GM21447 (cell line): ENCODE data around the gene CCDC110.
"Not testable (repeated sequence)": the region's sequence is repeated elsewhere in the genome, so short reads cannot be mapped to it uniquely, and the experiment has no call there.

Source experiments
- ATAC-seq: cut with Tn5 transposase; IDR thresholded peaks from one replicate; pipeline ENCODE4 v1.9.1; 2021; ENCODE audit not compliant: unreplicated experiment

The CCDC110 gene

GRCh38 chr4:185471235-185472102 lies at the start of gene CCDC110:
Gene CCDC110 (minus strand): TSS chr4:185471733. CDS start chr4:185471683, 50 bp downstream.
- peak; percentile 88 for ATAC-seq

GRCh38 chr4:185520119-185520518 lies 48.6 kb upstream of the CCDC110 start:
- ATAC-seq, result no peak

DNA sequence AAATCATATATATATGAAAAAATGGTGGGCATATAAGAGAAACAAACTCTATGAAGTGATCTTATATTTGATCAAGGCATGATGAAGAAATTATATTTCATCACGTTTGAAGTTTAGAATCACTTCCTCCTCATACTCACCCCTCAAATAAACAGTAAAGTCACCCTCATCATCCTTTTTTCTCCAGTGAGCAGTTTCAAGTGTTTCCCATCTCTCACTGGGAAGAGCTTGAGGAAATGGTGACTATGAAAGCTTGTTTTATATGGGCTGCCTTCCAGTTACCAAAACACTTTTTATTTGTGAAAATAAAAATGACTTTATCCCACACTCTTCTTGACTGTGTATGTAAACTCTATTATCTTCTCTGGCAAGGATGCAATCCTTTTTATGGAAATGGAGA lies 47.0 kb upstream of the CCDC110 start:
- ATAC-seq, result no peak

- ATAC-seq, result no peak
Measured at GRCh38 chr4:185518069-185518468, 46.5 kb upstream of the CCDC110 start.

GRCh38 chr4:185515248-185515647 lies 43.7 kb upstream of the CCDC110 start:
- ATAC-seq, result no peak

GRCh38 chr4:185514182-185514697 lies 42.7 kb upstream of the CCDC110 start:
- ATAC-seq, result no peak

DNA sequence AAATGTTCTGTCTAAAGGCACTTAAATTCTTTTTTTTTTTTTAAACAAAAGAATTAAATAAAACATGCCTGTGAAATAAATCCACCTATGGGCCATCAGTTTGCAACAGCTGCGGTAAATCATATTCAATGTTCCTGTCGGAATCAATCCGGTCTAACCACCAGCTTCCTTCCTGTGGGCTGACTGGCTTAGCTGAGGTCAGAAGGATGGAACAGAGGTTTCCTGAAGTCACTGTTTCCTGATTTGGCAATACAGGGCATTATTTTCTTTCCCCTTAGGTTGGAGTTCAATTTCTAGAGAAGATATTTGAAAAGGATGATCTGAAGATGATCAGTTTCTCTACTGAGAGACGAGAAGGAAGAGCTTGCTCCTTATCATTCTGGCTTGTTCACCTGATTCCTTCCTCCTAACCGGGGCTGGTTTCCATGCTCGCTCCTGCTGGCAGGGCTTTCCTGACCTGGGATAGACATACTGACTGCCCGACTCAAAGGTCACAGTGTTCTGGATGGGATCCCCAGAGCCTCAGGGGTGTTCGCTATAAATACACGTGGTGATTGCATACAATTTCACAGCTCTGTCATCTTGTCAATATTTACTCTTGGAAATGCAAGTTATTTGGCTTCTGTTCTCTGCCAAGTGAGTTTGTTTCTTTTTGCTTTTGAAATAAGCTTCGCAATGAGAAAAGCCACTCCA lies 42.1 kb upstream of the CCDC110 start:
- no peak for ATAC-seq

DNA sequence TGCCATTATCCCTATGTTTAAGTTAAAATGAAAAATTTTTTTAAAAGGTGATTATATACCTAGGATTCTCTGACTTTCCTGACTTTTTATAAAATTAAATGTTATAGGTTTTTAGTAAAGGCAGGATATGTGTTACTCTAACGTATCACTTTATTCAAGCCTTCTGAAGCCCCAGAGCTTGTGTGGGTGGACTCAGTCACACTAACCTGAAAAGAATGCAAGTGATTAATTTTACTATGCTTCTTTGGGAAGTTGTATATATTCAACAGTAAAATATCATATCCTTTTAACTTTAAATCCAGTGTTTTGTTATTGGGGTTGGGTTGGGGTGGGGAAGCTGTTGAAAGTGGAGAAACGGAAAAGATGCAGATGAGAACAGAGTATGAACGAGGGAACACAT lies 41.0 kb upstream of the CCDC110 start:
- ATAC-seq, result no peak

- not testable (repeated sequence) for ATAC-seq
Measured at GRCh38 chr4:185511243-185511642, 39.7 kb upstream of the CCDC110 start.

GRCh38 chr4:185510806-185511205 lies 39.3 kb upstream of the CCDC110 start:
- no peak for ATAC-seq

- ATAC-seq, result no peak
Measured at GRCh38 chr4:185508181-185508580, 36.6 kb upstream of the CCDC110 start.

GRCh38 chr4:185506422-185506821 lies 34.9 kb upstream of the CCDC110 start:
- no peak for ATAC-seq

DNA sequence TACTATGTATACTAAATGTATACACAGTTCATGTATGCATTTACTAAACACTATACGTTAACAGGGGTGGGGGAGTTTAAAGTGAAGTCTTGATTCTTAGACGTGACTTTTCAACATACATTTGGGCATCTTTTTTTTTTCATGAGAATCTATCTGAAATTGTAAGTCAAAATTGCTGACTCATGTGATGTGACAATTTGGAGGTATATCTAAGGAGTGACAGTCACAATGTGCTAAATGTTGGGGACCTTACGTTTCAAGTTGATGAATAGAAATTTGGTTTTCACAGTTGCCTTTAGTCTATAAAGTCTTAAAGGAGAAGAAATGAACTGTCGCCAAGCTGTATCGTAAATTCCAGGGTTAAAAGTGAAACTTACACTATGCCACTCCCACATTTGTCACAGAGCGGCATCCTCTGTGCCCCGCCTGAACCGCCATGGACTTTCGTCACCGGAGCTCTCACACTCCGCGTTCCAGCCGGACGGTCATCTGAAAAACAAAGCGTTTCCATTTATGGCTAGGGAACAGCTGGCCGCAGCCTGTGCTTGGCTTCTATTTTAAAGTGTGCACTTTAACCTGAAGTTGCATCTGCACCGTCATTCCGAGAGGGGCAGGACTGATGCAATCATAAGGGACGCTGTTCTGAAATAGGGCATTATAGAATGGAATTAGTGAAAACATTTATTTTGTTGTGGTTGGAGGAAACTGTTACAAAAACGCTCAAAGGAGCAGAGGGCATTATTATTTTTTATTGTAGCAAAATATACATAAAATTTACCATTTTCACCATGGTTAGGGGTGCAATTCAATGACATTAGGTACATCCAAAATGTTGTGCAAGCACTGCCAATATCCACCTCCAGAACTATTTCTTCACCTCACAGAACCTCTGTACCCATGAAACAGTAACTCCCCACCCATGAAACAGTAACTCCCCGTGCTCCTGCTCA lies 32.8 kb upstream of the CCDC110 start:
- no peak for ATAC-seq

DNA sequence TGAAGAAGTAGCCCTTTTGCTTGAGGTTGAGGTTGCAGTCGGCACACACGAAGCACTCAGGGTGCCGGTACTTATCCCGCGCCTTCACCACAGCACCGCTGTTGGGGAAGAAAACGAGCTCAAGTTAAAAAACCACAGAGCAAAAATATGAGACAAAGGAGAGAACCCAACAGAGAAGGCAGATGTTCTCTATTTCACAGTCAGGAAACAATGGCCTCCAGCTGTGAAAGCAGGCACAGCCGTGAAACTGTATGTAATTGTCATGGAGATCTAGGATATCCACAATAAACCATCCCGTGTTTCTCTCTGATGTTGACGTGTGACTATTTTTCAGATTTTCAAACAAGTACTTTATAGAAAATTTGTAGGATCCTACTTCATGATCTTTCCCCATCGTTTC lies 30.9 kb upstream of the CCDC110 start:
- no peak for ATAC-seq

- ATAC-seq, result no peak
Measured at GRCh38 chr4:185500576-185500975, 29.0 kb upstream of the CCDC110 start.

DNA sequence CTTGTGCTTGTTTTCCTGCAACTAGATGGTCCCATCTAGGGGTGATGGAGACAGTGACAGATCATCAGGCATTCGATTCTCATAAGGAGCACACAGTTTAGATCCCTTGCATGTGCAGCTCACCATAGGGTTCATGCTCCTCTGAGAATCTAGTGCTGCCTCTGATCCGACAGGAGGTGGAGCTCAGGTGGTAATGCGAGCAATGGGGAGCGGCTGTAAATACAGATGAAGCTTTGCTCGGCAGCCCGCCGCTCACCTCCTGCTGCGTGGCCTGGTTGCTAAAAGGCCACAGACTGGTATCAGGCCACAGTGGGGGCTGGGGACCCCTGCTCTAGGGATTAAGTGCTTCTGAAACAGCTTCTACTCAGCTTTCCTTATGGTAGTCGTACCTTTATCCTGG lies 28.5 kb upstream of the CCDC110 start:
- no peak for ATAC-seq

GRCh38 chr4:185488650-185489049 lies 17.1 kb upstream of the CCDC110 start:
- no peak for ATAC-seq

GRCh38 chr4:185481401-185481800 lies 9.9 kb upstream of the CCDC110 start:
- no peak for ATAC-seq

DNA sequence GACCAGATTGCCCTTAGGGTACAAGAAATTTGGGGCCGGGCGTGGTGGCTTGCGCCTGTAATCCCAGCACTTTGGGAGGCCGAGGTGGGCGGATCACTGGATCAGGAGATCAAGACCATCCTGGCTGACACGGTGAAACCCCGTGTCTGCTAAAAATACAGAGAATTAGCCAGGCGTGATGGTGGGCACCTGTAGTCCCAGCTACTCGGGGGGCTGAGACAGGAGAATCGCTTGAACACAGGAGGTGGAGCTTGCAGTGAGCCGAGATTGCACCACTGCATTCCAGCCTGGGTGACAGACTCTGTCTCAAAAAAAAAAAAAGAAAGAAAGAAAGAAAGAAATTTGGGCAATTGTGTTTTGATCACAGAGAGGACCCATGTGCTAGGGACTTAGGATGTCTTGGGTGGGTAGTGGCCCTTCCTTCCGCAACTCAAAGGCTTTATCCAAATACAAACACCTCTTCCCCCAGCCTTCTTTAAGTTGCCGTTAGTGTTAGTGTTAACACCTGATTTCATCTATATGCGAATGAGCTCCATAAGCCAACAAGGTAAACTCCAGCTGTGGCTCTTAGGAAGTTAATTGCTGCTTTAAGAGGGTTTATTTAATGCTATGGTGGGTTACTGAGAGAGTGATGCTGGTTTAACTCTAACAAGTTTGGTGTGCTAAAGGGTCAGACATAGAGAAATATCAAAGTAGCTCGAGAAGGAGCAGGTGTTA lies 8.6 kb upstream of the CCDC110 start:
- peak; percentile 30 for ATAC-seq

DNA sequence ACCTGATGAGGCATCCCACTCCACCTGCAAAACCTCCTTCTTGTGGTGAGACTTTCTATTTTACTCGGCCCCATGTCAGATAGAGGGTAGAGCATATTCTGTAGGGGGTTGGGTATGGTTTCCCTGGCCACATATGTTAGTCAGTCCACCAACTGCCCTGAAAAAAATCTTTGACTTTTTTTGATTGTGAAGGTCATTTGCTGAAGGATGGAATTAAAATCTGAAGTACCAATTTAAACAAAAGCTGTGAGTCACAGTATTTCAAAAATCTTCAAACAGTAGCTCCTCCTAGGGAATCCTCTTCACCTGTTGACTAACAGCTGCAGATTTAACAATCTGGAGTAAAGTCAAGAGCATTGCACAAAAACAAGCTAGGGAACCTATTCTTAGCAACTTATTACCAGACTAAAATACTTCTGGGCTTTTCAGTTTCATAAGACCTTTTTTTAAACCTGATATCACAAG lies 8.0 kb upstream of the CCDC110 start:
- peak; percentile 96 for ATAC-seq
